ENCODE measurements around the gene BICDL1. TPM values are rescaled to one million over a fixed set of nuclear protein-coding genes. Genes with fewer than 3 reads are reported as not detected.

Gene BICDL1
- total RNA-seq, 1 experiment from 2014 or later, result 3.6 TPM

GRCh38 chr12:120092551-120093335 is 103.7 kb downstream of the BICDL1 start:
- no TSS peak for BruUV-seq (replicated peaks)
- no peaks in the 10 kb centered on the region for H3K9me3 ChIP-seq (ENCODE audit: low read length)
- intact Hi-C loops (cut with micrococcal nuclease), result no loop called here
- H3K36me3 ChIP-seq (ENCODE audit: low read depth, low read length), result peaks cover 25% of the 10 kb centered on the region
- H3K4me2 ChIP-seq (ENCODE audit: low read length), result no peak overlapping the region
- no peaks in the 10 kb centered on the region for H3F3A ChIP-seq (ENCODE audit: low read length, unreplicated experiment)
- POLR2A ChIA-PET (ENCODE audit: unreplicated experiment), result no interaction called here
- no peaks in the 10 kb centered on the region for H4K20me1 ChIP-seq (ENCODE audit: low read length)
- no peaks in the 10 kb centered on the region for H3K79me2 ChIP-seq (ENCODE audit: low read length)
- H3K4me1 ChIP-seq (ENCODE audit: insufficient read depth, low read length), result peaks cover 3% of the 10 kb centered on the region; the same call in 1 of the 2 replicates
- DNase-seq (no peak), ATAC-seq (no peak)
- no peaks in the 10 kb centered on the region for H3K27me3 ChIP-seq (ENCODE audit: low read length)
- H3K9ac ChIP-seq (ENCODE audit: low read length), result no peak overlapping the region
- CTCF ChIA-PET, result no interaction called here
- H3K4me3 ChIP-seq (ENCODE audit: low read length), result no peak overlapping the region
- no peak overlapping the region for H2AFZ ChIP-seq (ENCODE audit: low read length)
- TF ChIP-seq EZH2phosphoT487 (IDR thresholded peaks at IDR 0.05; ENCODE audit: borderline replicate concordance, low read length), result no peak
- no peak for TF ChIP-seq EZH2 (IDR thresholded peaks at IDR 0.05; ENCODE audit: low read length, unreplicated experiment)
- no peak for TF ChIP-seq CTCF (conservative IDR thresholded peaks at IDR 0.05; ENCODE audit: low read depth, low read length)
- no peaks in the 10 kb centered on the region for H3K9me2 ChIP-seq (replicated peaks; ENCODE audit: low read length)
- H3K27ac ChIP-seq (ENCODE audit: low read length), result no peak overlapping the region

- no peaks in the 10 kb centered on the region for H3K79me2 ChIP-seq (ENCODE audit: low read length)
- H2AFZ ChIP-seq (ENCODE audit: low read length), result no peak overlapping the region
- POLR2A ChIA-PET (ENCODE audit: unreplicated experiment), result no interaction called here
- H3K9me3 ChIP-seq (ENCODE audit: low read length), result no peaks in the 10 kb centered on the region
- TF ChIP-seq EZH2phosphoT487 (IDR thresholded peaks at IDR 0.05; ENCODE audit: borderline replicate concordance, low read length) (no peak), EZH2 (IDR thresholded peaks at IDR 0.05; ENCODE audit: low read length, unreplicated experiment) (no peak), CTCF (conservative IDR thresholded peaks at IDR 0.05; ENCODE audit: low read depth, low read length) (no peak)
- no peak overlapping the region for H3K27ac ChIP-seq (ENCODE audit: low read length)
- no peaks in the 10 kb centered on the region for H3K9me2 ChIP-seq (replicated peaks; ENCODE audit: low read length)
- DNase-seq (no peak), ATAC-seq (no peak)
- H3K4me3 ChIP-seq (ENCODE audit: low read length), result no peak overlapping the region
- H4K20me1 ChIP-seq (ENCODE audit: low read length), result no peaks in the 10 kb centered on the region
- no peaks in the 10 kb centered on the region for H3K4me1 ChIP-seq (ENCODE audit: insufficient read depth, low read length)
- H3K36me3 ChIP-seq (ENCODE audit: low read depth, low read length), result peaks cover 28% of the 10 kb centered on the region
- H3K27me3 ChIP-seq (ENCODE audit: low read length), result no peaks in the 10 kb centered on the region
- intact Hi-C loops (cut with micrococcal nuclease), result no loop called here
- no peaks in the 10 kb centered on the region for H3F3A ChIP-seq (ENCODE audit: low read length, unreplicated experiment)
- H3K4me2 ChIP-seq (ENCODE audit: low read length), result no peak overlapping the region
- H3K9ac ChIP-seq (ENCODE audit: low read length), result no peak overlapping the region
- no TSS peak for BruUV-seq (replicated peaks)
- CTCF ChIA-PET, result no interaction called here
These were observed 104.2 kb downstream of the BICDL1 start for GRCh38 chr12:120093336-120093591.

- ChIA-PET POLR2A (ENCODE audit: unreplicated experiment) (no interaction called here), CTCF (no interaction called here)
- H3K4me2 ChIP-seq (ENCODE audit: low read length), result no peak overlapping the region
- H3K36me3 ChIP-seq (ENCODE audit: low read depth, low read length), result peaks cover 31% of the 10 kb centered on the region
- ATAC-seq (no peak), DNase-seq (no peak)
- H3F3A ChIP-seq (ENCODE audit: low read length, unreplicated experiment), result no peaks in the 10 kb centered on the region
- H3K9ac ChIP-seq (ENCODE audit: low read length), result no peak overlapping the region
- H3K27ac ChIP-seq (ENCODE audit: low read length), result no peak overlapping the region
- BruUV-seq (replicated peaks), result no TSS peak
- H3K9me2 ChIP-seq (replicated peaks; ENCODE audit: low read length), result no peaks in the 10 kb centered on the region
- H2AFZ ChIP-seq (ENCODE audit: low read length), result no peak overlapping the region
- no peaks in the 10 kb centered on the region for H4K20me1 ChIP-seq (ENCODE audit: low read length)
- no peak for TF ChIP-seq CTCF (conservative IDR thresholded peaks at IDR 0.05; ENCODE audit: low read depth, low read length)
- H3K27me3 ChIP-seq (ENCODE audit: low read length), result no peaks in the 10 kb centered on the region
- no peaks in the 10 kb centered on the region for H3K9me3 ChIP-seq (ENCODE audit: low read length)
- no peaks in the 10 kb centered on the region for H3K79me2 ChIP-seq (ENCODE audit: low read length)
- intact Hi-C loops (cut with micrococcal nuclease), result no loop called here
- no peaks in the 10 kb centered on the region for H3K4me1 ChIP-seq (ENCODE audit: insufficient read depth, low read length)
- H3K4me3 ChIP-seq (ENCODE audit: low read length), result no peak overlapping the region
These were observed 104.7 kb downstream of the BICDL1 start for GRCh38 chr12:120093592-120094355.

All from PC-3 (cell line).